ENCODE measurements around the gene FNDC11.
A peak's percentile ranks its signal among the peaks of the same experiment; 100 is the strongest.

Gene FNDC11

GRCh38 chr20:63554361-63555278 lies 661 bp downstream of the FNDC11 start:
- no peak for DNase-seq (ENCODE audit: low read depth)

- DNase-seq (ENCODE audit: low read depth): no peak
Observed at GRCh38 chr20:63555661-63556381, 1.9 kb downstream of the FNDC11 start.

GRCh38 chr20:63556873-63557478 lies 3.0 kb downstream of the FNDC11 start:
- DNase-seq (ENCODE audit: low read depth): no peak

- no peak for DNase-seq (ENCODE audit: low read depth)
Observed at GRCh38 chr20:63557481-63557891, 3.5 kb downstream of the FNDC11 start.

- DNase-seq (ENCODE audit: low read depth): no peak
Observed at GRCh38 chr20:63558804-63559484, 5.0 kb downstream of the FNDC11 start.

GRCh38 chr20:63559485-63560332 lies 5.8 kb downstream of the FNDC11 start:
- peak; percentile 23 for DNase-seq (ENCODE audit: low read depth)

GRCh38 chr20:63560333-63560805 lies 6.4 kb downstream of the FNDC11 start:
- DNase-seq (ENCODE audit: low read depth): no peak

GRCh38 chr20:63560856-63561609 lies 7.1 kb downstream of the FNDC11 start:
- DNase-seq (ENCODE audit: low read depth): no peak

- no peak for DNase-seq (ENCODE audit: low read depth)
Observed at GRCh38 chr20:63561624-63562396, 7.9 kb downstream of the FNDC11 start.

- no peak for DNase-seq (ENCODE audit: low read depth)
Observed at GRCh38 chr20:63562461-63563224, 8.7 kb downstream of the FNDC11 start.

- no peak for DNase-seq (ENCODE audit: low read depth)
Observed at GRCh38 chr20:63563225-63563935, 9.4 kb downstream of the FNDC11 start.

GRCh38 chr20:63564036-63564810 lies 10.3 kb downstream of the FNDC11 start:
- no peak for DNase-seq (ENCODE audit: low read depth)

GRCh38 chr20:63565021-63565698 lies 11.2 kb downstream of the FNDC11 start:
- no peak for DNase-seq (ENCODE audit: low read depth)

GRCh38 chr20:63565699-63566335 lies 11.9 kb downstream of the FNDC11 start:
- DNase-seq (ENCODE audit: low read depth): no peak

- no peak for DNase-seq (ENCODE audit: low read depth)
Observed at GRCh38 chr20:63566395-63567135, 12.6 kb downstream of the FNDC11 start.

GRCh38 chr20:63567136-63567385 lies 13.1 kb downstream of the FNDC11 start:
- no peak for DNase-seq (ENCODE audit: low read depth)
